ENCODE results near the gene GP1BB. TPM values are rescaled to one million over a fixed set of nuclear protein-coding genes. Genes with fewer than 3 reads are reported as not detected.

The GP1BB gene
- total and polyA plus RNA-seq, 2 experiments from 2014 or later = 80.9 to 89.4 TPM

GRCh38 chr22:19706661-19707151 lies 16.6 kb upstream of the GP1BB start:
- no peak for TF ChIP-seq CTCF (IDR thresholded peaks at IDR 0.05; ENCODE audit: low read depth, low read length)
- Histone ChIP-seq H3K4me3 (no peak overlapping the region), H3K27ac (no peak overlapping the region), H3K4me1 (ENCODE audit: low read depth) (no peaks in the 10 kb centered on the region), H3K36me3 (no peaks in the 10 kb centered on the region), H3K9me3 (ENCODE audit: low read depth) (no peaks in the 10 kb centered on the region), H3K27me3 (peaks cover 6% of the 10 kb centered on the region)
- DNase-seq (ENCODE audit: low read depth in 1 of 2, low spot score in 1 of 2) = no peak

DNA sequence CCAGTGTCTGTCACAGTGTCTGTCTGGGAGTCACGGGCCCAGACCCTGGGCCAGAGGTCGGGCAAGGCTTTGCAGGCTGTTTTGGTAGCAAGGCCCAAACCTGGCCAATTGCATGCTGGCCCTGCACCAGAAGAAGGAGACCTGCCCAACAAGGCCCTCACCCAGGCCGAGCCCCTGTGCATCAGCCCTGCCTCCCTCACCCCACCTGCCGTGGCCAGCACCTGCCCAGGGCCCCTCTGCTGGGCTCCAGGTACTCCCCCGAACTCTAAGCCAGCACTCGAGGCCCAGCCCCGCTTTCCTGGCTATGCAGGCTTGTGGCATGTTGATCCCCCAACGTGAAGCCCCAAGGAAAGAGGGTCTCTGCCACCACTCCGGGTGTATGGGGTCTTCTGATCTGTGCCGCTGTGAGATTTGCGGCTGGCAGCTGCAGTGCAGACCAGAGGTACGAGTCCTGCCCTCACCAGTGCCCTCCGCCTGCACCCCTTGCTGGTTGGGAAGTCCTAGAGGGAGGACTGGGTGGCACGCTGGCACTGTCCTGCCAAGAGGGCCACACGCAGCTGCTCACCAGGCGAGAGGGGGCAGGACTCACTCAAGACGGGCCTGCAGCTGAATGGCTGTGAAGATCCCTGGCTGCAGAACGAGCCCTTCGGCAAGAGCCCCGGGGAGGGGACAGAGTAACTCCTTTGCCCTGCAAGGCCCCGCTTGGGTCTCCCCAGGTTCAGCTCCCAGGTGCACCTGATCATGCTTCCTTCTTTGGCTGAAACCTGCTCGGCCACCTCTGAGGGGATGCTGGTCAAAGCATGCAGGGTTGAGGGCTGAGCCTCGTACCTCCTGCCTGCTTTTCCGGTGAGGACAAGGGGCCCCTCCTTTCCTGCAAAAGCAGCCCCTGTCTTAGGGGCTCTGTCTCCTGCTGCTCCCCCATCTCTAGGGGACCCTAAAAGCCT lies 15.7 kb upstream of the GP1BB start:
- no peak overlapping the region for H3K27ac ChIP-seq
- DNase-seq (ENCODE audit: low read depth in 1 of 2, low spot score in 1 of 2) = no peak

DNA sequence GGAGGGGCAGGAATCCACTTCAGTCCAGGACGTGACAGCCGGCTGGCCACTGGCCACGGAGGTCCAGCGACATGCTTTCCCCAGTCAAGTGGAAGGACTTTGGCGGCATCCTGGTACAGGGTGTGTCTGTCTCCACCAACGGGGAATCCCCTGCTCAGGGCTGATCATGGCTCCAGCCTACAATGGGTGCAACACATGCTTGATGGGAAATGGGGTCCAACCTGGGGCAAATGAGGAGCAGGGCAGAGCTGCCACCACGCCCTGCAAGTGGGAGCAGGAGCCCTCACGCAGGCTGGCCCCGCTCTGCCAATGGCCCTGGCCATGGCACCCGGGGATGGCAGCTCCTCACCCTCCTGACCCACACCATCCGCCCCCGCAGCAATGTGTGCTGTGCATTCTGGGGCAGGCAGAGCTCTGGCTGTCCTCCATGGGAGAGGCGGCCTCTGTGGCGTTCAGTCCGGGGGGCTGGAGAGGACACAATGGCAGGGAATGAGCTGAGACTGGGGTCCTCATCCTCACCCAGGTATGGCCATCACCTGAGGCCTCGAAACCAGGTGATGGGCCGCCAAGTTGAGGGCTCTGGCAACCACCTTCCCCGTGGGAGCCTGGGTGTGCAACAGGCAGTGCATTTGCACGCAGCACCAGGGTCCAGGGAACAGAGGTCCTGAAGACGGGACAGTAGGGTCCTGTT lies 14.9 kb upstream of the GP1BB start:
- TF ChIP-seq CTCF (IDR thresholded peaks at IDR 0.05; ENCODE audit: low read depth, low read length) = no peak
- no peak overlapping the region for H3K27ac ChIP-seq
- no peaks in the 10 kb centered on the region for H3K4me1 ChIP-seq (ENCODE audit: low read depth)
- peaks cover 15% of the 10 kb centered on the region for H3K27me3 ChIP-seq
- DNase-seq (ENCODE audit: low read depth in 1 of 2, low spot score in 1 of 2) = no peak
- H3K36me3 ChIP-seq = no peaks in the 10 kb centered on the region
- H3K4me3 ChIP-seq = no peak overlapping the region
- H3K9me3 ChIP-seq (ENCODE audit: low read depth) = no peaks in the 10 kb centered on the region

More for the DNA sequence above, 15.7 kb upstream of the GP1BB start:
- TF ChIP-seq CTCF (IDR thresholded peaks at IDR 0.05; ENCODE audit: low read depth, low read length) = no peak
- Histone ChIP-seq H3K9me3 (ENCODE audit: low read depth) (no peaks in the 10 kb centered on the region), H3K4me1 (ENCODE audit: low read depth) (no peaks in the 10 kb centered on the region), H3K36me3 (no peaks in the 10 kb centered on the region), H3K4me3 (no peak overlapping the region), H3K27me3 (peaks cover 9% of the 10 kb centered on the region)

DNA sequence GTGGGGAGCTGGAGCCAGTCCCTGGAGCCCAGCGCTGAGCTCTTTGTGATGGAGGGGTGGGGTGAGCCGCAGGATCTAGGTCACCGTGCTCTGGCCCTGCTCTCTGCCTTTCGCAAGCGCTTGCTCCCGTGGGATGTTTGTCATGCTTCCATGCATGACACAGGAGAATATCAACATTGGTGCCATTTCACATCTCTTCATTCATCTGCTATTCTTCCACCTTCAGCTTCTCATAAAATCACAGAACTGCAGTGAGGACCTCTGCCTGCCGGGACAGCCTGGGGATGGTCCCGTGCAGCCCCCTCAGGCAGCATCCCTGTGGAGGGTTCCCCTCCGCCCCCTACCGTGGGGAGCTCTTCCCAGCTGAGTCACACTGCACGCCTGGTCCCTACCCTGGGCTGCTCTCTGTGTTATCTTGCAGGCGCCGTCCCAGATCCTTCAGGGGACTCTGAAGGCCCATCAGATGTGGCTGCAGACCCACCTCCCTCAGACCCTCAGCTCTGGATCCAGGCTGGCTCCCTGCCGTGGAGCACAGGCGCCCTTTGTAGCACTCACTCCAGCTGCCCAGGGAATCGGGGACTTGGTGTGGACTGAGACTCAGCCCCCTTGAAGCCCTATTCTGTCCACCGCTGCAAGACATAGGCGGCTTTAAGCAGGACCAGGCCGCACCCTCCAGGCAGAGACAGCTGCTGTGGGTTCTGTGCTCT lies 14.1 kb upstream of the GP1BB start:
- H3K27me3 ChIP-seq = peaks cover 22% of the 10 kb centered on the region
- no peak overlapping the region for H3K4me3 ChIP-seq
- no peak for DNase-seq (ENCODE audit: low read depth in 1 of 2, low spot score in 1 of 2)
- H3K27ac ChIP-seq = no peak overlapping the region
- H3K4me1 ChIP-seq (ENCODE audit: low read depth) = no peaks in the 10 kb centered on the region
- TF ChIP-seq CTCF (IDR thresholded peaks at IDR 0.05; ENCODE audit: low read depth, low read length) = no peak
- H3K36me3 ChIP-seq = no peaks in the 10 kb centered on the region
- H3K9me3 ChIP-seq (ENCODE audit: low read depth) = no peaks in the 10 kb centered on the region

- Histone ChIP-seq H3K4me3 (no peak overlapping the region), H3K4me1 (ENCODE audit: low read depth) (no peaks in the 10 kb centered on the region), H3K27ac (no peak overlapping the region), H3K9me3 (ENCODE audit: low read depth) (no peaks in the 10 kb centered on the region), H3K36me3 (no peaks in the 10 kb centered on the region), H3K27me3 (peaks cover 28% of the 10 kb centered on the region)
- DNase-seq (ENCODE audit: low read depth in 1 of 2, low spot score in 1 of 2) = no peak
- TF ChIP-seq CTCF (IDR thresholded peaks at IDR 0.05; ENCODE audit: low read depth, low read length) = no peak
Measured at GRCh38 chr22:19710020-19710768, 13.1 kb upstream of the GP1BB start.
